Measurements from ENCODE around the gene BIN2.
"Not testable (repeated sequence)": the region's sequence is repeated elsewhere in the genome, so short reads cannot be mapped to it uniquely, and the experiment has no call there.

The BIN2 gene

DNA sequence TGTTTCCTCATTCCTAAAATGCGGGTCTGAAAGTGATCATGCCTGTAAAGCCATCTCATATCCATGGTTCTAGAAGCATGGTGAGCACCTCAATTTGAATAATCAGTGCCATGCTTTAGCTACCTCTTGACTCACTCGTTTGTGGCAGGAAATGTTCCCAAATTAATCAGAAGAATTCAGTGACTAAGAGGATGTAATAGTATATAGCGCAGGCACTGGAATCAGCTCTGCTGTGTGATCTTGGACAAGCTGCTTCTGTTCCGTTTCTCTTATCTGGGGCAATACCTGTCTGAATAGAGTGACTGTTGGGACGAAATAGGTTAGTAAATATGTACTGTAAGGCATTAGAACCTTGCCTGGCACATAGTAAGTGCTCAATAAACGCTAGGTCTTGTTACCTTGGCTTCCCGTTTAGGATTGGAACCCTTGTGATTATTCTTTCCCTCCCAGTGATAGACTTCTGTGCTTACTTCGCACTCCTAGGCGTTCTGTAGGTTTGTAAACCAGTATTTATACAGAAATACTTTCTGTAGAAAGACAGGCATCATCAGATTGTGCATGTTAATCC, 52.9 kb downstream of the BIN2 start:
- H3K27me3 Mint-ChIP-seq (ENCODE audit: low read depth) = peaks cover 38% of the 10 kb centered on the region
- DNase-seq (ENCODE audit: low spot score) = no peak
- H3K9me3 Mint-ChIP-seq = no peaks in the 10 kb centered on the region
- no peaks in the 10 kb centered on the region for H3K36me3 Mint-ChIP-seq (ENCODE audit: low read depth)
- H3K4me1 Mint-ChIP-seq (ENCODE audit: low read depth) = peaks cover 13% of the 10 kb centered on the region
- peak overlapping the region; percentile 17 for H3K27ac Mint-ChIP-seq
- peak overlapping the region; percentile 88 for H3K4me3 Mint-ChIP-seq

DNA sequence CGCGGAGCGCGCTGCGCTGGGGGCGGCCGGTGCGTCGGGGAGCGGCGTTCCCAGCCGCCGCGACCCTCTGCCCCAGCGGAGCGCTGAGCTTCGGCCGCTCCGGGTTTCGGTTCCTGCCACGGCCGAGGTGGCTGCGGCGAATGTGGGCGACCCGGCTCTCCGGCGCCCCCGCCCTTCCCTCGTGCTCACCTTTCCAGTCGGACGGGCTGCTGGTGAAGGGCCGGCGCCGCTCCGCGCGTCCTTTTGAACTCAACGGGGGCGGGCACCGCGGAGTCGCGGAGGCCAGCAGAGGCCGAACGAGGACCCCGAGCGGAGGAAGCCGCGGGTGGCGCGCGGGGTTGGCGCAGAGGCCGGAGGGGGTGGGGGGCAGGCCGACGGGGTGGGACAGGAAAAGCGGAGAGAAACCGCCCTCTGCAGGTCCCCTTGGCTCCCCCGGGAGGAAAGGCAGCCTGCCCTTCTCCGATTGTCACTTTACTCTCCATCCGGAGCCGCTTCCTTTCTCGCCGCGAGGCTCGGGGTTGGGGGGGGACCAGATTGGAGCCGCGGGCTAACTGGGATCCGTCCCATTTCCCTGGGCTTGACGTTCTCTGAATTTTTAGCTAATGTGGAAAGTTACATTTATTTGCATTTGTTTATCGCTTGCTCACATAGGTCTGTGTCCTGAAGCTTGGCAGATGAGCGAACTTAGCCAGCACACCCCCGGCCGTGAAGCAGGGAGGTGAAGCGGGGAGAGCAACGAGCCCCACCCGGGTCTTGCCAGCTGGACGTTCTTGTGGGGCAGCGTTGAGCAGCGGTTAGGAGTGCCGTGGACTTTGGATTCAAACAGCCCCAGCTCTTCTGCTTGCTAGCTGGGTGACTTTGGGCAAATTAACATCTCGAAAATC, 53.7 kb downstream of the BIN2 start, which contains the start of gene SMAGP:
SMAGP (minus strand) TSS at position 349 of the 884 bp plus-strand sequence. CDS start 1,137 bp downstream, outside the sequence.
- DNase-seq (ENCODE audit: low spot score) = peak; percentile 48
- Mint-ChIP-seq H3K27ac (peak within 1 kb of the TSS; percentile 17), H3K36me3 (ENCODE audit: low read depth) (no peaks in the 10 kb centered on the region), H3K4me3 (peak within 1 kb of the TSS; percentile 88), H3K27me3 (ENCODE audit: low read depth) (peaks cover 38% of the 10 kb centered on the region), H3K9me3 (no peaks in the 10 kb centered on the region), H3K4me1 (ENCODE audit: low read depth) (peaks cover 15% of the 10 kb centered on the region)

DNA sequence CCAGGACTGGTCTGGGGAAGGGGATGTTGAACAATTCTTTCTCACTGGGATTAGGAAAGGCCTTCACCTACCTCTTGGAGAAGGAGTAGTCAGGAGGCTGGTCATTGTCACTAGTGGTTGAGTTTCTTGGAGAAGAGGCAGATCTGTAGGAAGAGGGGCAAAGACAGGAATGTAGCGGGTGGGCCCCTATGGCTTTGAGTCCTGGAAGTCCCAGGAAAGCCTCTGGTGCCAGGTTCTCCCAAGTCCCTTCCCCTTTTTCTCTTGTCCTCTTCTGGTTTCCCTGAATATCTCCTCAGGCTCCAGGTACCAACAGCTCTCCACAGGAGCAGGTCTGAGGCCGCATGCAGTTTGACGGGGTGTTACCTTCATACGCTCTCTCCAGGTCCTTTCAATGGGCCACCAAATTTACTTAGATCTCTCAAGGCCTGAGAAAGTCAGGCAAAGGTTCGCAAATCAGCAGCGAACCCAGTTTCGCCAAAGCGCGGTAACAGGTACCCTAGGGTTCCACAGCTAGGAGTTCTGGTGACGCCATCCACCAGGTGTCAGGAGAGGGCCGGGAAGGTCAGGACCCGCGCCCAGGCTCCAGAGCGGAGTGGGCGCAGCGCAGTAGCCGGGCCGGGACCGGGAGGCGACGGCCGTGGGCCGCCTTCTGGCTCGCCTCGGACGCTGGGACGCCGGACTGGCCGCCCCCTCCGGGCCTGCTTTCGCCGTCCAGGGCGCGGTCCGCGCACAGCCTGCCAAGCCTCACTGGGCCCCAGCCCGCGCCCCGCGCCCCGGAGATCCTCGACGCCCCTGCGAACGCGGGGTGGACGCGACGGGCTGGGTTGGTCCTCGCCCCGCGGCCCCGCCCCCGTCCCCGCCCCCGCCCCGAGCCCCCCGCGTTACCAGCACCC, 54.6 kb downstream of the BIN2 start:
- peak; percentile 24 for DNase-seq (ENCODE audit: low spot score)
- peaks cover 38% of the 10 kb centered on the region for H3K27me3 Mint-ChIP-seq (ENCODE audit: low read depth)
- H3K27ac Mint-ChIP-seq = no peak overlapping the region
- H3K4me3 Mint-ChIP-seq = peak overlapping the region; percentile 73
- H3K9me3 Mint-ChIP-seq = no peaks in the 10 kb centered on the region
- H3K36me3 Mint-ChIP-seq (ENCODE audit: low read depth) = no peaks in the 10 kb centered on the region
- H3K4me1 Mint-ChIP-seq (ENCODE audit: low read depth) = peaks cover 22% of the 10 kb centered on the region

DNA sequence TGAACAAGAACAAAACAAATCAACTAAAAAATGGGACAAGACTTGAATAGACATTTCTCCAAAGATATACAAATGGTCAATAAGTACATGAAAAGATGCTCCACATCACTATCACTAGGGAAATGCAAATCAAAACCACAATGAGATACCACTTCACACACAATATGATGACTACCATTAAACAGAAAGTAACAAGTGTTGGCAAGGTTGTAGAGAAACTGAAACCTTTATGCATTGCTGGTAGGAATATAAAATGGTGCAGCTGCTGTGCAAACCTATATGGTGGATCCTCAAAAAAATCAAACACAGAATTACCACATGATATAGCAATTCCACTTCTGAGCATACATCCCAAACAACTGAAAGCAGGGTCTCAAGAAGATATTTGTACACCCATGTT, 59.0 kb downstream of the BIN2 start:
- Mint-ChIP-seq H3K27me3 (ENCODE audit: low read depth) (peaks cover 17% of the 10 kb centered on the region), H3K4me3 (no peak overlapping the region)

DNA sequence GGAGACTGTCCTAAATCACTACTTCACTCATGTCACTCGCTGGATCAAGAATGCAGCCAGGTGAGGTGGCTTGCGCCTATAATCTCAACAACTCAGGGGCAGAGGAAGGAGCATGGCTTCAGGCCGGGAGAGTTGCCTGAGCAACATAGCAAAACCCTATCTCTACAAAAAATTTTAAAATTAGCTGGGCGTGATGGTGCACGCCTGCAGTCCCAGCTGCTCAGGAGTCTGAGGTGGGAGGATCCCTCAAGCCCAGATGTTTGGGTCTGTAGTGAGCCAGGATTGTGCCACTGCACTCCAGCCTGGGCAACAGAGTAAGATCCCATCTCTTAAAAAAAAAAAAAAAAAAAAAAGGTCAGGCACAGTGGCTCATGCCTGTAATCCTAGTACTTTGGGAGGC, 59.7 kb downstream of the BIN2 start:
- DNase-seq (ENCODE audit: low spot score) = no peak
- Mint-ChIP-seq H3K9me3 (no peaks in the 10 kb centered on the region), H3K27me3 (ENCODE audit: low read depth) (peaks cover 15% of the 10 kb centered on the region), H3K4me1 (ENCODE audit: low read depth) (peaks cover 20% of the 10 kb centered on the region), H3K4me3 (no peak overlapping the region), H3K36me3 (ENCODE audit: low read depth) (no peaks in the 10 kb centered on the region), H3K27ac (no peak overlapping the region)

More for the DNA sequence above, 59.0 kb downstream of the BIN2 start:
- Mint-ChIP-seq H3K9me3 (no peaks in the 10 kb centered on the region), H3K27ac (no peak overlapping the region), H3K4me1 (ENCODE audit: low read depth) (peaks cover 20% of the 10 kb centered on the region), H3K36me3 (ENCODE audit: low read depth) (no peaks in the 10 kb centered on the region)
- no peak for DNase-seq (ENCODE audit: low spot score)

DNA sequence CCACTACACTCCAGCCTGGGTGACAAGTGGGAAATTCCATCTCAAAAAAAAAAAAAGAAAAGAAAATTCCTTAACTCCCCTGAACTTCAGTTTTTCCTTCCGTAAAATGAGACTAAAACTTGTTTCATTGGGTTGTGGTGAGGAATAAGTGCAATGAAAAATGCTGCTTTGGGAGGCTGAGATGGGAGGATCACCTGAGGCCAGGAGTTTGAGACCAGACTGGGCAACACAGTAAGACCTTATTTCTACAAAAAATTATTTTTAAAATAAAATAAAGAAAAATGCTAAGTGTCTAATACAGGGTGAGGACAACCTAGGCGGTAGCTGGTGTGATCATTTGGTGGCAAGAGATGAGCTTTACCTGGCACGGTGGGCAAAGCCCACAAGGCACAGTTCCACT, 60.6 kb downstream of the BIN2 start:
- DNase-seq (ENCODE audit: low spot score) = no peak
- H3K9me3 Mint-ChIP-seq = no peaks in the 10 kb centered on the region
- H3K4me3 Mint-ChIP-seq = no peak overlapping the region
- H3K27me3 Mint-ChIP-seq (ENCODE audit: low read depth) = peaks cover 5% of the 10 kb centered on the region
- no peaks in the 10 kb centered on the region for H3K36me3 Mint-ChIP-seq (ENCODE audit: low read depth)
- H3K4me1 Mint-ChIP-seq (ENCODE audit: low read depth) = peaks cover 15% of the 10 kb centered on the region
- no peak overlapping the region for H3K27ac Mint-ChIP-seq

DNA sequence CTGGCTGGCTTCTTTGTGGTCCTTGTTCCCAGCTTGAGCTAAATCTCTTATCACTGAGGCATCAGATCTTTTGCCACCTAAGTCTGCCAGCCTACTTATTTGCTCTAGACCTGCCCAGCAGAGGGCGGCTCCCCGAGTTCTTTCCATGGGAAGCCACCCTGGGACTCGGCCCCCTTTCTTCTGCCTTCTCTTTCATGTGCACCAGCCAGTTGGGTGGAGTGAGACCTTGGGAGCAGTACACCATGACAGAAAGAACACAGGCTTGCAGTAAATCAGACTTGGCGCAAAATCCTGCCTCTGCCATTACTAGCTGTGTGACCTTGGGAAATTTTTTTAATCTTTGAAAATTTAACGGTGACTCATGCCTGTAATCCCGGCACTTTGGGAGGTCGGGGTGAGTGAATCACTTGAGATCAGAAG, 61.2 kb downstream of the BIN2 start:
- Mint-ChIP-seq H3K4me1 (ENCODE audit: low read depth) (peaks cover 15% of the 10 kb centered on the region), H3K27me3 (ENCODE audit: low read depth) (no peaks in the 10 kb centered on the region), H3K27ac (no peak overlapping the region), H3K9me3 (no peaks in the 10 kb centered on the region), H3K4me3 (no peak overlapping the region), H3K36me3 (ENCODE audit: low read depth) (no peaks in the 10 kb centered on the region)
- no peak for DNase-seq (ENCODE audit: low spot score)

DNA sequence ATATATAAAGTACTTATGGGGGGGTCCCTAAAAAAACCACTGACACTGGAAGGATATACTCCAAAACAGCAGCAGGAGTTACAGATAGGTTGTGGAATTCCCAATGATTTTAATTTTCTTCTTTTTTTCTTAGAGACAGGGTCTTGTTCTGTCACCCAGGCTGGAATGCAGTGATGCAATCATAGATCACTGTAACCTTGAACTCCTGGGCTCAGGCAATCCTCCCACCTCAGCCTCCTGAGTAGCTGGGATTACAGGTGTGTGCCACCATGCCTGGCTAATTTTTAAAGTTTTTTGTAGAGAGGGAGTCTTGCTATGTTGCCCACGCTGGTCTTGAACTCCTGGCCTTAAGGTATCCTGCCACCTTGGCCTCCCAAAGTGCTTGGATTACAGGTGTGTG, 64.4 kb downstream of the BIN2 start:
- H3K9me3 Mint-ChIP-seq; H3K36me3 Mint-ChIP-seq (ENCODE audit: low read depth); H3K27me3 Mint-ChIP-seq (ENCODE audit: low read depth); H3K27ac Mint-ChIP-seq; H3K4me1 Mint-ChIP-seq (ENCODE audit: low read depth); H3K4me3 Mint-ChIP-seq; DNase-seq (ENCODE audit: low spot score): not testable (repeated sequence)

DNA sequence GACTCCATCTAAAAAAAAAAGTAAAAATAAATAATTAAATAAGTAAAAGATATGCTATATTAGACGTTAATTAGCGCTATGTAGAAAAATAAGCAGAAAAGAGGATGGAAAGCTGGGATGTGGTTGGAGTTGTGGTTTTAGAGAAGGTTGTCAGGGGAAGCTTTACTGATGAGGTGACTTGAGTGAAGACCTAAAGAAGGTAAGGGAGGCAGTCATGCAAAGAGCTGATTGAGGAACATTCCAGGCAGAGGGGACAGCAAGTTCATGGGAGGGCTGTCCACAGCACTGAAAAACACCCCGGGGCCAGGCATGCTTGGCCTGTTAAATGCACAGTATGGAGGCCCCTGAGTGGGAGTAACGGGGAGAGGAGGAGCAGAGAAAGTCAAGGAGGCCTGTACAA, 69.4 kb downstream of the BIN2 start:
- H3K9me3 Mint-ChIP-seq = no peaks in the 10 kb centered on the region
- no peaks in the 10 kb centered on the region for H3K36me3 Mint-ChIP-seq (ENCODE audit: low read depth)
- no peak for DNase-seq (ENCODE audit: low spot score)
- H3K4me1 Mint-ChIP-seq (ENCODE audit: low read depth) = peaks cover 6% of the 10 kb centered on the region
- no peaks in the 10 kb centered on the region for H3K27me3 Mint-ChIP-seq (ENCODE audit: low read depth)
- H3K27ac Mint-ChIP-seq = no peak overlapping the region
- no peak overlapping the region for H3K4me3 Mint-ChIP-seq

DNA sequence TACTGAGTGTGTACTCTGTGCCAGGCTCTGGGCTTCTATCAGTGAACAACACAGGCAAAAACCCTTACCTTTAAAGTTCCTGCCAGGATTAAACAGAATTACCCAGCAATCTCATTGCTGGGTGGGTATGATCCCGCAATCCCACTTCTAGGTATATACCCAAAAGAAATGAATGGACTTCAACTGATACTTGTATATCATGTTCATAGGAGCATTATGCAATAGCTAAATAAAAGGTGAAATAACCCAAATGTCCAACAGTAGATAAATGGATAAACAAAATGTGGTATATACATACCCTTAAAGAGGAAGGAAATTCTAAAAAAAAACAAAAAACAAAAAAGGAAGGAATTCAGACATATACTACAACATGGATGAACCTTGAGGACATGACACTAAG, 70.7 kb downstream of the BIN2 start:
- H3K27ac Mint-ChIP-seq = no peak overlapping the region
- H3K36me3 Mint-ChIP-seq (ENCODE audit: low read depth) = no peaks in the 10 kb centered on the region
- no peaks in the 10 kb centered on the region for H3K27me3 Mint-ChIP-seq (ENCODE audit: low read depth)
- H3K9me3 Mint-ChIP-seq = no peaks in the 10 kb centered on the region
- H3K4me1 Mint-ChIP-seq (ENCODE audit: low read depth) = peaks cover 8% of the 10 kb centered on the region
- no peak overlapping the region for H3K4me3 Mint-ChIP-seq
- no peak for DNase-seq (ENCODE audit: low spot score)

DNA sequence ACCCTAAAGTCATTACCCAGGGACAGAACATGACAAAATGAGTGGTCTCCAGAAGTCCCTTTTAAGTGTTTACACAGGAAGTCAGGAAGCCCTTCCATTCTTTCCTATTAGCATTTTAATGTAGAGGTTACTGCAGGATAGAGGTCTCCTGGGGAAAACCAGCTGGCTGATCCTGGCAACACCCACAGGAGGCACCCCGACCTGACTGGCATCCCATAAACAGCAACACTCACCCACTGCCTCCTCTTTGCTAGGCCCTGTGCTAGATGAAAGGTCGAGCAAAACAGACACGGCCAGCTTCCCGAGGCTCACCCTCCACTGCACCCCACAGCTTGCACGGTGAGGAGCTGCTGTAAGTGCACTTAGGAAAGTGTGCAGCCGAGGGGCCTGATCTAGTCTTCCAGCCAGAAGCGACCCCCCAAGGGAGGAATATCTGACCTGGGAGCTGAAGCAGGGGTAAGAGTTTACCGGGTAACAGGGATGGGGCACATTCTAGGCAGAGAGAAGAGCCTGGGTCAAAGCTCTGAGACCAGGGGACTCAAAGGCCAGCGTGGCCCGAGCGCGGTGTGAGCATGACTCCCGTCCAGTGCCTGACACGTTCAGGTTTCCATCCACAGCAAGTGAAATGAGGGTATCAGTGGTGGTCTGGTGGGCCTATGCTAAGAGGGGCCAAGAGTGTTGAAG, 76.3 kb downstream of the BIN2 start:
- Mint-ChIP-seq H3K4me1 (ENCODE audit: low read depth) (peaks cover 36% of the 10 kb centered on the region), H3K27me3 (ENCODE audit: low read depth) (no peaks in the 10 kb centered on the region), H3K27ac (peak overlapping the region; percentile 62), H3K4me3 (peak overlapping the region; percentile 25), H3K9me3 (no peaks in the 10 kb centered on the region), H3K36me3 (ENCODE audit: low read depth) (peaks cover 28% of the 10 kb centered on the region)
- no peak for DNase-seq (ENCODE audit: low spot score)

DNA sequence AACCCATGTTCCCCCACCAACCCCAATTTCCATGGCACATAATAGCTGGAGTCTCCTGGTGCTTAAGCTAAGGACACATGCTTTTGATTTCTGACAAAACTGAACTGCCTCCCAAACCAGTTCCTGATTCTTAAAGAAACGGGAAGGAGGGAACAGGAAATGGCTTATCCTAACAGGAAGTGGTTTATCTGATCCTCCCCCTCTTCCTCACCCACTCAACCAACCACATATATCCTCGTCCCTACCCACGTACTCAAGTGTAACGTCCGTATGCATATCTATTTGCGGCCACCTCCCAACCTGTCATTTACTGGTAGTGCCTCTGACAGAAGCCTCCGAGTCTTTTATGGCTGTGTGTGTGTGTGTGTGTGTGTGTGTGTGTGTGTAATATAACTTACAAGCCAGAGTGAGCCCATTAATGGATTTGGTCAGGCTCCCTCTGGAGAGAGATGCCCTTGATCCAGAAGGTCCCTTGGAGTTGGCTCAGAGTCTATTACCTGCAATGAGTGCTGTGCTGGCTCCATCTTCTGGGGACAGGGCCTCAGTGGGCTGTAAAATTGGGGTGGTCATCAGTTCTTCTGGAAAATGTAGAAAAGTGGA, 77.6 kb downstream of the BIN2 start:
- peak overlapping the region; percentile 52 for H3K4me3 Mint-ChIP-seq
- peak overlapping the region; percentile 87 for H3K27ac Mint-ChIP-seq
- H3K27me3 Mint-ChIP-seq (ENCODE audit: low read depth) = no peaks in the 10 kb centered on the region
- DNase-seq (ENCODE audit: low spot score) = peak; percentile 29
- no peaks in the 10 kb centered on the region for H3K9me3 Mint-ChIP-seq
- H3K4me1 Mint-ChIP-seq (ENCODE audit: low read depth) = peaks cover 41% of the 10 kb centered on the region
- peaks cover 37% of the 10 kb centered on the region for H3K36me3 Mint-ChIP-seq (ENCODE audit: low read depth)

Data from T-helper 2 cell treated with Interferon-gamma antibody and Interleukin-4, amounts not matched to agents 5 μg/mL and 100 μg/mL, for 36 hours (primary cell).